HepG2 (cell line): ENCODE data around the gene SHTN1. TPM values are rescaled to one million over a fixed set of nuclear protein-coding genes. Genes with fewer than 3 reads are reported as not detected.

Source experiments
- HIVEP1 ChIP-seq: sonication (generic); formaldehyde crosslinking; IDR thresholded peaks from 2 replicates; pipeline ENCODE4 v1.4.0; 2020; ENCODE audit warnings: mild to moderate bottlenecking, missing genetic modification reagents
- polyA plus RNA-seq, 8 experiments: library from polyadenylated mRNA; depleted of rRNA in 3 of 8; stranded (reverse) in 7 of 8; unstranded in 1 of 8; fragments of >200 nt; fragmentation: Illumina TruSeq in 4 of 8; extraction: Trizol in 4 of 8; gene quantifications; 2 replicates each; pipeline versions ENCODE4 v1.2.1 to v1.2.3, GENCODE V29; 2011 to 2016; ENCODE audit warnings: low read depth in 4 of 8, missing spikeins in 1 of 8, mixed read lengths in 1 of 8; ENCODE audit not compliant: insufficient read depth in 1 of 8
- total RNA-seq, 5 experiments: library from RNA; depleted of rRNA; stranded (reverse); fragments of >200 nt; fragmentation: Illumina TruSeq; extraction: Trizol; gene quantifications; 2 replicates each; pipeline ENCODE4 v1.2.3, GENCODE V29; 2016; ENCODE audit warnings: low read depth in 1 of 5
- TF ChIP-seq, protein P1 (sequence below): sonication (generic); formaldehyde crosslinking; IDR thresholded peaks from 2 replicates; pipeline ENCODE4 v1.4.0; 2020; ENCODE audit warnings: mild to moderate bottlenecking, missing genetic modification reagents
- TF ChIP-seq, protein P2 (sequence below): sonication (generic); formaldehyde crosslinking; IDR thresholded peaks from one replicate; pipeline ENCODE4 v1.5.1; 2020; ENCODE audit warnings: mild to moderate bottlenecking, missing genetic modification reagents; ENCODE audit errors: not compliant biosample characterization

Gene SHTN1
- total and polyA plus RNA-seq, 2 of the 13 experiments (the other 11 are each of a cell fraction or from before 2014, with no cell fraction given), result 11.3 to 15.6 TPM

DNA sequence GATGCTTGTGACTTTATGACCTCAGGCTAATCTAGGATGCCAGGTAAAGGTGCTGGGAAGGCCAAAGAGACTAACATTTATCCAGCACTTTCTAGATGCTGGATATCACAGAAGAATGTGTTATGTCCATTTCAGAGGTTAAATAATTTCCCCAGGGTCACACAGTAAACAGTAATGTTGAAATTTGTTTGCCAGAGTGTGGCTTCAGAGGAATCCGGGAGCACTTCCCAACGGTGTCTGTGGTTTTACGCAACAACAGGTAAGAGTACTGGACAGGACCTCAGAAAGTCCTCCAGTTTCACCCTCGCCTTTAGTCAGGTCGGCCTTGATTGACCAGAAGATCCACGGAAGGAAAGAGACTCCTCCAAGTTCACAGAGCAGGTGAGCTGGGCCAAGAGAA is 1.7 kb downstream of the SHTN1 start (continued):
- TF ChIP-seq, protein P1, sequence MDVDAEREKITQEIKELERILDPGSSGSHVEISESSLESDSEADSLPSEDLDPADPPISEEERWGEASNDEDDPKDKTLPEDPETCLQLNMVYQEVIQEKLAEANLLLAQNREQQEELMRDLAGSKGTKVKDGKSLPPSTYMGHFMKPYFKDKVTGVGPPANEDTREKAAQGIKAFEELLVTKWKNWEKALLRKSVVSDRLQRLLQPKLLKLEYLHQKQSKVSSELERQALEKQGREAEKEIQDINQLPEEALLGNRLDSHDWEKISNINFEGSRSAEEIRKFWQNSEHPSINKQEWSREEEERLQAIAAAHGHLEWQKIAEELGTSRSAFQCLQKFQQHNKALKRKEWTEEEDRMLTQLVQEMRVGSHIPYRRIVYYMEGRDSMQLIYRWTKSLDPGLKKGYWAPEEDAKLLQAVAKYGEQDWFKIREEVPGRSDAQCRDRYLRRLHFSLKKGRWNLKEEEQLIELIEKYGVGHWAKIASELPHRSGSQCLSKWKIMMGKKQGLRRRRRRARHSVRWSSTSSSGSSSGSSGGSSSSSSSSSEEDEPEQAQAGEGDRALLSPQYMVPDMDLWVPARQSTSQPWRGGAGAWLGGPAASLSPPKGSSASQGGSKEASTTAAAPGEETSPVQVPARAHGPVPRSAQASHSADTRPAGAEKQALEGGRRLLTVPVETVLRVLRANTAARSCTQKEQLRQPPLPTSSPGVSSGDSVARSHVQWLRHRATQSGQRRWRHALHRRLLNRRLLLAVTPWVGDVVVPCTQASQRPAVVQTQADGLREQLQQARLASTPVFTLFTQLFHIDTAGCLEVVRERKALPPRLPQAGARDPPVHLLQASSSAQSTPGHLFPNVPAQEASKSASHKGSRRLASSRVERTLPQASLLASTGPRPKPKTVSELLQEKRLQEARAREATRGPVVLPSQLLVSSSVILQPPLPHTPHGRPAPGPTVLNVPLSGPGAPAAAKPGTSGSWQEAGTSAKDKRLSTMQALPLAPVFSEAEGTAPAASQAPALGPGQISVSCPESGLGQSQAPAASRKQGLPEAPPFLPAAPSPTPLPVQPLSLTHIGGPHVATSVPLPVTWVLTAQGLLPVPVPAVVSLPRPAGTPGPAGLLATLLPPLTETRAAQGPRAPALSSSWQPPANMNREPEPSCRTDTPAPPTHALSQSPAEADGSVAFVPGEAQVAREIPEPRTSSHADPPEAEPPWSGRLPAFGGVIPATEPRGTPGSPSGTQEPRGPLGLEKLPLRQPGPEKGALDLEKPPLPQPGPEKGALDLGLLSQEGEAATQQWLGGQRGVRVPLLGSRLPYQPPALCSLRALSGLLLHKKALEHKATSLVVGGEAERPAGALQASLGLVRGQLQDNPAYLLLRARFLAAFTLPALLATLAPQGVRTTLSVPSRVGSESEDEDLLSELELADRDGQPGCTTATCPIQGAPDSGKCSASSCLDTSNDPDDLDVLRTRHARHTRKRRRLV (CRISPR knock-in tag), result no peak
- TF ChIP-seq HIVEP1 (CRISPR knock-in tag), result no peak
- TF ChIP-seq, protein P2, sequence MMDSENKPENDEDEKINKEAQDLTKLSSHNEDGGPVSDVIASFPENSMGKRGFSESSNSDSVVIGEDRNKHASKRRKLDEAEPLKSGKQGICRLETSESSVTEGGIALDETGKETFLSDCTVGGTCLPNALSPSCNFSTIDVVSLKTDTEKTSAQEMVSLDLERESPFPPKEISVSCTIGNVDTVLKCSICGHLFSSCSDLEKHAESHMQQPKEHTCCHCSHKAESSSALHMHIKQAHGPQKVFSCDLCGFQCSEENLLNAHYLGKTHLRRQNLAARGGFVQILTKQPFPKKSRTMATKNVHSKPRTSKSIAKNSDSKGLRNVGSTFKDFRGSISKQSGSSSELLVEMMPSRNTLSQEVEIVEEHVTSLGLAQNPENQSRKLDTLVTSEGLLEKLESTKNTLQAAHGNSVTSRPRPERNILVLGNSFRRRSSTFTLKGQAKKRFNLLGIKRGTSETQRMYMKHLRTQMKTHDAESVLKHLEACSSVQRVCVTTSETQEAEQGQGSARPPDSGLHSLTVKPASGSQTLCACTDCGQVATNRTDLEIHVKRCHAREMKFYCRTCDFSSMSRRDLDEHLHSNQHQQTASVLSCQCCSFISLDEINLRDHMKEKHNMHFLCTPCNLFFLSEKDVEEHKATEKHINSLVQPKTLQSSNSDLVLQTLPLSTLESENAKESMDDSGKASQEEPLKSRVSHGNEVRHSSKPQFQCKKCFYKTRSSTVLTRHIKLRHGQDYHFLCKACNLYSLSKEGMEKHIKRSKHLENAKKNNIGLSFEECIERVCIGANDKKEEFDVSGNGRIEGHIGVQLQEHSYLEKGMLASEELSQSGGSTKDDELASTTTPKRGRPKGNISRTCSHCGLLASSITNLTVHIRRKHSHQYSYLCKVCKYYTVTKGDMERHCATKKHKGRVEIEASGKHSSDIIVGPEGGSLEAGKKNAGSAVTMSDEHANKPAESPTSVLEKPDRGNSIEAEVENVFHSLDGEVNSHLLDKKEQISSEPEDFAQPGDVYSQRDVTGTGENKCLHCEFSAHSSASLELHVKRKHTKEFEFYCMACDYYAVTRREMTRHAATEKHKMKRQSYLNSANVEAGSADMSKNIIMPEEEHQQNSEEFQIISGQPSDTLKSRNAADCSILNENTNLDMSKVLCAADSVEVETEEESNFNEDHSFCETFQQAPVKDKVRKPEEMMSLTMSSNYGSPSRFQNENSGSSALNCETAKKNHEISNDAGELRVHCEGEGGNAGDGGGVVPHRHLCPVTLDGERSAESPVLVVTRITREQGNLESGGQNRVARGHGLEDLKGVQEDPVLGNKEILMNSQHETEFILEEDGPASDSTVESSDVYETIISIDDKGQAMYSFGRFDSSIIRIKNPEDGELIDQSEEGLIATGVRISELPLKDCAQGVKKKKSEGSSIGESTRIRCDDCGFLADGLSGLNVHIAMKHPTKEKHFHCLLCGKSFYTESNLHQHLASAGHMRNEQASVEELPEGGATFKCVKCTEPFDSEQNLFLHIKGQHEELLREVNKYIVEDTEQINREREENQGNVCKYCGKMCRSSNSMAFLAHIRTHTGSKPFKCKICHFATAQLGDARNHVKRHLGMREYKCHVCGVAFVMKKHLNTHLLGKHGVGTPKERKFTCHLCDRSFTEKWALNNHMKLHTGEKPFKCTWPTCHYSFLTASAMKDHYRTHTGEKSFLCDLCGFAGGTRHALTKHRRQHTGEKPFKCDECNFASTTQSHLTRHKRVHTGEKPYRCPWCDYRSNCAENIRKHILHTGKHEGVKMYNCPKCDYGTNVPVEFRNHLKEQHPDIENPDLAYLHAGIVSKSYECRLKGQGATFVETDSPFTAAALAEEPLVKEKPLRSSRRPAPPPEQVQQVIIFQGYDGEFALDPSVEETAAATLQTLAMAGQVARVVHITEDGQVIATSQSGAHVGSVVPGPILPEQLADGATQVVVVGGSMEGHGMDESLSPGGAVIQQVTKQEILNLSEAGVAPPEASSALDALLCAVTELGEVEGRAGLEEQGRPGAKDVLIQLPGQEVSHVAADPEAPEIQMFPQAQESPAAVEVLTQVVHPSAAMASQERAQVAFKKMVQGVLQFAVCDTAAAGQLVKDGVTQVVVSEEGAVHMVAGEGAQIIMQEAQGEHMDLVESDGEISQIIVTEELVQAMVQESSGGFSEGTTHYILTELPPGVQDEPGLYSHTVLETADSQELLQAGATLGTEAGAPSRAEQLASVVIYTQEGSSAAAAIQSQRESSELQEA (CRISPR knock-in tag), result no peak
- TF ChIP-seq, all 625 proteins: peak for 70
